ENCODE measurements around the gene PLD1.
"Not testable (repeated sequence)": the region's sequence is repeated elsewhere in the genome, so short reads cannot be mapped to it uniquely, and the experiment has no call there.

The PLD1 gene

GRCh38 chr3:171809861-171810628 is at the start of gene PLD1 (continued):
- peak; percentile 31; the same call in 1 of the 2 replicates for TF ChIP-seq KLF10 (tag by site-specific recombination; IDR thresholded peaks at IDR 0.05)
- TF ChIP-seq ZFP37 (tag by site-specific recombination; IDR thresholded peaks at IDR 0.05), result peak; percentile 49; the same call in 1 of the 2 replicates
- peak; percentile 67 for TF ChIP-seq KLF9 (tag by site-specific recombination; IDR thresholded peaks at IDR 0.05; ENCODE audit: low read depth)
- peak; percentile 89 for TF ChIP-seq ZNF561 (tag by site-specific recombination; IDR thresholded peaks at IDR 0.05; ENCODE audit: borderline replicate concordance)
- TF ChIP-seq PATZ1 (tag by site-specific recombination; IDR thresholded peaks at IDR 0.05), result peak; percentile 88
- peak; percentile 43; the same call in 1 of the 2 replicates for TF ChIP-seq YY1 (tag by site-specific recombination; IDR thresholded peaks at IDR 0.05)
- TF ChIP-seq PRDM1 (tag by site-specific recombination; IDR thresholded peaks at IDR 0.05), result peak; percentile 83
- peak; percentile 46; the same call in 1 of the 2 replicates for TF ChIP-seq ZNF18 (tag by site-specific recombination; IDR thresholded peaks at IDR 0.05)
- 0 out of 2 replicates have a peak, but pooled peaks have one; percentile 78 for TF ChIP-seq BCL11B (tag by site-specific recombination; IDR thresholded peaks at IDR 0.05; ENCODE audit: low read depth)
- peak; percentile 76 for TF ChIP-seq ZNF398 (tag by site-specific recombination; IDR thresholded peaks at IDR 0.05)
- TF ChIP-seq ZBTB11 (tag by site-specific recombination; conservative IDR thresholded peaks at IDR 0.05; ENCODE audit: low read depth), result peak; percentile 13; the same call in 1 of the 2 replicates
- TF ChIP-seq FEZF1 (tag by site-specific recombination; IDR thresholded peaks at IDR 0.05), result peak; percentile 26; the same call in 1 of the 2 replicates
- no peak for TF ChIP-seq SALL2 (tag by site-specific recombination; IDR thresholded peaks at IDR 0.05; ENCODE audit: borderline replicate concordance)
- peak; percentile 98 for TF ChIP-seq EGR2 (tag by site-specific recombination; IDR thresholded peaks at IDR 0.05; ENCODE audit: low read depth)

- POLR2A ChIA-PET; H3K4me1 ChIP-seq (ENCODE audit: control insufficient read depth, insufficient read depth, low read length); H3K27ac ChIP-seq (ENCODE audit: extremely low read depth, low read depth, low read length); CTCF ChIA-PET; H3K4me3 ChIP-seq (ENCODE audit: low read depth, low read length); H3K9me3 ChIP-seq (ENCODE audit: control insufficient read depth, insufficient read depth, low read depth, low read length); H3K36me3 ChIP-seq (ENCODE audit: control insufficient read depth in 2 of 2, insufficient read depth in 1 of 2, low read length in 2 of 2): not testable (repeated sequence)
- peak; percentile 77; the same call in 1 of the 2 replicates for TF ChIP-seq ZNF280D (tag by site-specific recombination; IDR thresholded peaks at IDR 0.05)
- peak; percentile 87 for TF ChIP-seq ZNF146 (tag by site-specific recombination; IDR thresholded peaks at IDR 0.05)
These were observed 48.5 kb upstream of the PLD1 start for GRCh38 chr3:171858770-171859169.

Measured in HEK293 (cell line).